Epithelial cell of proximal tubule (primary cell): ENCODE results near the gene CTSZ. TPM values are rescaled to one million over a fixed set of nuclear protein-coding genes. Genes with fewer than 3 reads are reported as not detected.

ENCODE experiments used
- DNase-seq: peaks from one replicate; pipeline ENCODE4 v3.0.0-alpha.2; 2011; ENCODE audit warnings: low read depth
- H3K4me3 ChIP-seq: 2 replicates; pipeline ENCODE4 v1.5.1; 2011; ENCODE audit warnings: low read depth, mild to moderate bottlenecking, low read length
- CTCF ChIP-seq: conservative IDR thresholded peaks from 2 replicates; pipeline ENCODE4 v1.5.1; 2012; ENCODE audit warnings: low read depth, mild to moderate bottlenecking, low read length
- total RNA-seq: library from RNA; depleted of rRNA; stranded (reverse); fragments of >200 nt; gene quantifications from 2 replicates; pipeline ENCODE4 v1.2.3, GENCODE V29; 2015

The CTSZ gene
- total RNA-seq, 1 donor from 2014 or later: 98.1 TPM

- no peak for DNase-seq
- H3K4me3 ChIP-seq: no peak overlapping the region
- no peak for TF ChIP-seq CTCF
Observed at GRCh38 chr20:59008715-59009336, 1.8 kb upstream of the CTSZ start.

- DNase-seq: peak; percentile 42
- TF ChIP-seq CTCF: no peak
Observed at GRCh38 chr20:59007665-59008511, 834 bp upstream of the CTSZ start.

GRCh38 chr20:59006167-59006863, 739 bp downstream of the CTSZ start:
- TF ChIP-seq CTCF: no peak
- peak overlapping the region; percentile 85 for H3K4me3 ChIP-seq
- DNase-seq: no peak

More at GRCh38 chr20:59007665-59008511, 834 bp upstream of the CTSZ start:
- peak overlapping the region; percentile 85 for H3K4me3 ChIP-seq

GRCh38 chr20:59005523-59006166, 1.4 kb downstream of the CTSZ start:
- TF ChIP-seq CTCF: no peak
- H3K4me3 ChIP-seq: peak overlapping the region; percentile 85
- no peak for DNase-seq

GRCh38 chr20:59004763-59005522, 2.1 kb downstream of the CTSZ start:
- no peak for TF ChIP-seq CTCF
- DNase-seq: no peak

GRCh38 chr20:59004493-59004762, 2.6 kb downstream of the CTSZ start:
- DNase-seq: no peak
- no peak for TF ChIP-seq CTCF
- no peak overlapping the region for H3K4me3 ChIP-seq

More at GRCh38 chr20:59004763-59005522, 2.1 kb downstream of the CTSZ start:
- H3K4me3 ChIP-seq: peak overlapping the region; percentile 85
